ENCODE results near the gene SSBP3.

SSBP3 gene

DNA sequence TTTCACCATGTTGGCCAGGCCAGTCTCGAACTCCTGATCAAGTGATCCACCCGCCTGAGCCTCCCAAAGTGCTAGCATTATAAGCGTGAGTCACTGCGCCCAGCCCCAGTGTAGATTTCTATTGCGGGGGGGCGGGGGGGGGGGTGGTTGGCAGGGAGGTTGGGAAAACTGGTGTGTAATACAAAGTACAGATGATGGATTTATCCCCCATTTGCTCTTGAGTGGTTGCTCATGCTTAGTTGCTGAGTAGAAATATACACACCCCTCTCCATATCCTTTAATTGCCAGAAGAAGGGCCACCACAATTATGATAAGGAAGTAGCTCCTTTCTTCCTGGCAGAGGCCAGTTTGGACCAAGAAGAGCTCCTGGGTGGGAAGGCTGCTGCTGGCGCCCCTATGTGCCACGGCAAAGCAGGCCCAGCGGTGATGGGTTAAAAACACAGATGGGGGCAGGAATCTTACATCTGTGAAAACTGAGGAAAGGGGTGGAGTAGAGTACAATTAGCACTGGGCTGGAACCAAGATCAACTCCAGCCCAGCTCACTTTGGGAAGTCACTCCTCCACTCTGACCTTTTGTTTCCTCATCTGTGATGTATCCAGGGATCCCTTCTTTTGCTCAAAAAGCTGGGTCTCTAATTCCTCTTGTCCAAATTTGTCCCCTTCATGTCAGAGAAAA lies 151.0 kb downstream of the SSBP3 start:
- Histone ChIP-seq H3K9me3 (ENCODE audit: control insufficient read depth in 2 of 2, low read length in 2 of 2) (no peaks in the 10 kb centered on the region), H3K4me1 (ENCODE audit: control insufficient read depth in 2 of 2, insufficient read depth in 2 of 2, low read length in 2 of 2) (peaks cover 6 to 10% of the 10 kb centered on the region in 2 donors), H3K9ac (ENCODE audit: low read depth in 1 of 2, low read length in 2 of 2) (no peak overlapping the region)

DNA sequence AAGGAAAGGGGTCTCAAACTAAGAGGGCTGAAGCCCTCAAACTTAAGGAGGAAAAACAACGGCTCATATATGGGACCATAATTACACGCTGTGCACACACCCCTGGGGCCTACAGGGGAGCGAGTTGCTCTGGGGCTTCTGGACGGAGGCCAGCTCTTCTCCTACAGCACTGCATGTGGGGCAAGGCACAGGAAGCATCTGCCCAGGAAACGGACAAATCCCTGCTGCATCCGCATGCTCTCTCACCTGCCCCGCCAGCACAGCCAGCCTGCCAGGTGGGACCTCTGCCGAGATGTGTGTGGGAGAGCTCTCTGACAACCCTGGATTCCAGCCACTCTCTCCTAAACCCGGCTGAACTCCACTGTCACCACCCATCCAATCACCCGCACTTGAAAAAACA lies 152.1 kb downstream of the SSBP3 start:
- Histone ChIP-seq H3K27me3 (ENCODE audit: control insufficient read depth in 2 of 2, insufficient read depth in 2 of 2, low read length in 2 of 2) (no peaks in the 10 kb centered on the region), H3K9me3 (ENCODE audit: control insufficient read depth in 2 of 2, low read length in 2 of 2) (no peaks in the 10 kb centered on the region), H3K9ac (ENCODE audit: low read depth in 1 of 2, low read length in 2 of 2) (no peak overlapping the region), H3K36me3 (ENCODE audit: control insufficient read depth in 2 of 2, insufficient read depth in 2 of 2, low read length in 2 of 2) (peaks cover 5 to 15% of the 10 kb centered on the region in 2 donors), H3K4me1 (ENCODE audit: control insufficient read depth in 2 of 2, insufficient read depth in 2 of 2, low read length in 2 of 2) (peaks cover 6 to 10% of the 10 kb centered on the region in 2 donors), H3K27ac (ENCODE audit: low read depth in 2 of 2, low read length in 2 of 2) (no peak overlapping the region), H3K4me3 (ENCODE audit: low read length in 2 of 2) (no peak overlapping the region)

More for the DNA sequence above, 151.0 kb downstream of the SSBP3 start:
- Histone ChIP-seq H3K36me3 (ENCODE audit: control insufficient read depth in 2 of 2, insufficient read depth in 2 of 2, low read length in 2 of 2) (peaks cover 5 to 11% of the 10 kb centered on the region in 2 donors), H3K27me3 (ENCODE audit: control insufficient read depth in 2 of 2, insufficient read depth in 2 of 2, low read length in 2 of 2) (no peaks in the 10 kb centered on the region), H3K4me3 (ENCODE audit: low read length in 2 of 2) (no peak overlapping the region), H3K27ac (ENCODE audit: low read depth in 2 of 2, low read length in 2 of 2) (no peak overlapping the region)

DNA sequence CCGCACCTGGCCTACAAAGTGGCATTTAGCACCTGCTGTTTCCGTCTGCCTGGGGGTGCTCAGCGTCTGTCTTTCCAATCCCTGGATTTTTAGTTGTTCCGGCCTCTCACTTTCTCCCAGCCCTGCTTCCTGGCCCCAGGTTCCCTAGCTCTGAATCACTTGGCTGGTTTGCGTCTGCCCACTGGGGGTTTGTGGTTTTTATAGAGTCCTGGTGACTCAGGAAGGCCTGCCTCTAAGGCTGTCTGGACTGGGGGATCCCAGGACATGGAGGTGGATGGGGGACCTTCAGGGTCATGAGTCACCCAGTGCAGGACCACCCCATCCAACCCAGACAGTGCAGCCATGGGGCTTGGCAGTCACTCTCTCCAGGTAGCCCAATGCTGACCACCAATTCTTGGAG lies 152.7 kb downstream of the SSBP3 start:
- H3K36me3 ChIP-seq (ENCODE audit: control insufficient read depth in 2 of 2, insufficient read depth in 2 of 2, low read length in 2 of 2): peaks cover 8 to 15% of the 10 kb centered on the region in 2 donors
- no peaks in the 10 kb centered on the region for H3K27me3 ChIP-seq (ENCODE audit: control insufficient read depth in 2 of 2, insufficient read depth in 2 of 2, low read length in 2 of 2)
- H3K4me3 ChIP-seq (ENCODE audit: low read length in 2 of 2): no peak overlapping the region
- H3K9me3 ChIP-seq (ENCODE audit: control insufficient read depth in 2 of 2, low read length in 2 of 2): no peaks in the 10 kb centered on the region
- no peak overlapping the region for H3K27ac ChIP-seq (ENCODE audit: low read depth in 2 of 2, low read length in 2 of 2)
- peaks cover 6 to 10% of the 10 kb centered on the region in 2 donors for H3K4me1 ChIP-seq (ENCODE audit: control insufficient read depth in 2 of 2, insufficient read depth in 2 of 2, low read length in 2 of 2)
- no peak overlapping the region for H3K9ac ChIP-seq (ENCODE audit: low read depth in 1 of 2, low read length in 2 of 2)

DNA sequence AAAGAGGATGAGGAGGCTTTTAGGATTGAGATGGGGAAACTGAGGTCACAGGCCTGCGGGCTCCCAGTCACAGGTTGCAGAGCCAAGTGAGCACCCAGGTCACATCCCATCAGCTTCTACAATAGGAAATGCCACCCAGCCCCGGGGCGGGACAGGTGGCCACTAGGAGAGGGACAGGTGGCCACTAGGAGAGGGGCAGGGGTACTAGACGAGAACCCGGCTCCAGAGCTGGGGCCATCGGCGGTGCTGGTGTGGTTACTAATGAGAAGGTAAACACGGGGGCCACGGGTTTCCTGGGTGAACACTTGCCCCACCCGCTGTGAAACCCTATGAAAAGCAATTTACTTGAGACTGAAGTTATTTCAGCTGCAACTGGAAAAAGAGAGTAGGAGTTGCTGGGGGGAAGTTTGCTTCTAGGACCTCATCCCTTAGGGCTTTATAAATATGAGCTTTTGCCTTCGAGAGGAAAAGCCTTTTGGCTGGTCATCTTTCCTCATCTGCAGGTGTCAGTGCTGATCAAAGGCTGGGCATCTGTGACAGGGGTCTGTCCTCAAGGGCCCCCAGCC lies 153.7 kb downstream of the SSBP3 start:
- Histone ChIP-seq H3K9me3 (ENCODE audit: control insufficient read depth in 2 of 2, low read length in 2 of 2) (no peaks in the 10 kb centered on the region), H3K27ac (ENCODE audit: low read depth in 2 of 2, low read length in 2 of 2) (no peak overlapping the region), H3K4me1 (ENCODE audit: control insufficient read depth in 2 of 2, insufficient read depth in 2 of 2, low read length in 2 of 2) (peaks cover 4 to 9% of the 10 kb centered on the region in 2 donors), H3K27me3 (ENCODE audit: control insufficient read depth in 2 of 2, insufficient read depth in 2 of 2, low read length in 2 of 2) (no peaks in the 10 kb centered on the region), H3K36me3 (ENCODE audit: control insufficient read depth in 2 of 2, insufficient read depth in 2 of 2, low read length in 2 of 2) (peaks cover 14 to 19% of the 10 kb centered on the region in 2 donors), H3K4me3 (ENCODE audit: low read length in 2 of 2) (no peak overlapping the region), H3K9ac (ENCODE audit: low read depth in 1 of 2, low read length in 2 of 2) (no peak overlapping the region)

DNA sequence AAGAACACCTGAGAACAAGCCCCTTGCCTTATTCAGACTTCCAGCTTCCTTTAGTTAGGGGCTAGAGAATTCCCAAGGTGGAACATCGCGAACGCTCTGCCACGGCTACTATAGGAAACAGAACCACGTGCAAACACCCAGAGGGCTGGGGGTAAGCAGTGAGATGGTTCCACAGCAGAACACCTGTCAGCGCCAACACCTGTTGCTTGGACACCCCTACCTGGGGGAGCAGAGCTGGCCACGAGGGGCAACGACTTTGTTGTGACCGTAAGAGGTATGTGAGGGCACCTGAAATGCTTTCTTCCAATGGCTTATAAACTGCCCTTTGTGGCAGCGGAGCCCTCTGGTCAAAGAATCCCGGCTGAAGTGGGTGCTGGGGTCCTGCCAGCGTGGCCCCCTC lies 155.5 kb downstream of the SSBP3 start:
- H3K27ac ChIP-seq (ENCODE audit: low read depth in 2 of 2, low read length in 2 of 2): no peak overlapping the region
- no peak overlapping the region for H3K4me3 ChIP-seq (ENCODE audit: low read length in 2 of 2)
- no peaks in the 10 kb centered on the region for H3K4me1 ChIP-seq (ENCODE audit: control insufficient read depth in 2 of 2, insufficient read depth in 2 of 2, low read length in 2 of 2)
- H3K9me3 ChIP-seq (ENCODE audit: control insufficient read depth in 2 of 2, low read length in 2 of 2): no peaks in the 10 kb centered on the region
- no peak overlapping the region for H3K9ac ChIP-seq (ENCODE audit: low read depth in 1 of 2, low read length in 2 of 2)
- H3K36me3 ChIP-seq (ENCODE audit: control insufficient read depth in 2 of 2, insufficient read depth in 2 of 2, low read length in 2 of 2): peaks cover 23% of the 10 kb centered on the region in 2 donors
- no peaks in the 10 kb centered on the region for H3K27me3 ChIP-seq (ENCODE audit: control insufficient read depth in 2 of 2, insufficient read depth in 2 of 2, low read length in 2 of 2)

DNA sequence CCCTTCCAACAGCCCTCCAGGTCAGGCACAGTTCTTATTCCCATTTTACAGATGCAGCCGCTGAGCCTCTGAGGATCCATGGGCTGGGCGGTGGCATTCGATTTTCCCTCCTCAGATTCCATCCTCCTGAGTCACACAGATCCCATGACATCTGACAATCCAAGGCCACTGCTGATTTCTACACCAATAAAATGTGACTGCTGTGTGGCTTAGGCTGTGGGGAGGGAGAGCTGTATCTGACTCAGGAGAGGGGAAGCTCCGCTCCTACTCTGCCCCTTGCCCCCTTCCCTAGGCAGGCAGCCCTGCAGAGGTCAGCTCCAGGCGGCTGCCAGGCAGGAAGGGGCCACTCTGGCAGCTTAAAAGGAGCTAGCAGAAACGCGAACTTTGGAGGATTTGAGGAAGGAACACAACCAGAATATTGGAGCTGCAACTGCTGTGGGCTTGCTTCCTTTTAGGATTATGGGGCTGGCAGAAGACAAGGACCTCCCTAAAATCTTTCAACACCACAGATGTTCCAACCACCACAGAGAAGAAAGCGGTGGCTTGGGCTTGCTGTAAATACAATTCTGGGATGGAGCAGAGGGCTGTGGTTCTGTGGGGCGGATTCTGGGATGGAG lies 156.3 kb downstream of the SSBP3 start:
- peaks cover 24 to 27% of the 10 kb centered on the region in 2 donors for H3K36me3 ChIP-seq (ENCODE audit: control insufficient read depth in 2 of 2, insufficient read depth in 2 of 2, low read length in 2 of 2)
- H3K27ac ChIP-seq (ENCODE audit: low read depth in 2 of 2, low read length in 2 of 2): no peak overlapping the region
- H3K27me3 ChIP-seq (ENCODE audit: control insufficient read depth in 2 of 2, insufficient read depth in 2 of 2, low read length in 2 of 2): no peaks in the 10 kb centered on the region
- no peaks in the 10 kb centered on the region for H3K9me3 ChIP-seq (ENCODE audit: control insufficient read depth in 2 of 2, low read length in 2 of 2)
- H3K4me3 ChIP-seq (ENCODE audit: low read length in 2 of 2): no peak overlapping the region
- no peak overlapping the region for H3K9ac ChIP-seq (ENCODE audit: low read depth in 1 of 2, low read length in 2 of 2)
- no peaks in the 10 kb centered on the region for H3K4me1 ChIP-seq (ENCODE audit: control insufficient read depth in 2 of 2, insufficient read depth in 2 of 2, low read length in 2 of 2)

DNA sequence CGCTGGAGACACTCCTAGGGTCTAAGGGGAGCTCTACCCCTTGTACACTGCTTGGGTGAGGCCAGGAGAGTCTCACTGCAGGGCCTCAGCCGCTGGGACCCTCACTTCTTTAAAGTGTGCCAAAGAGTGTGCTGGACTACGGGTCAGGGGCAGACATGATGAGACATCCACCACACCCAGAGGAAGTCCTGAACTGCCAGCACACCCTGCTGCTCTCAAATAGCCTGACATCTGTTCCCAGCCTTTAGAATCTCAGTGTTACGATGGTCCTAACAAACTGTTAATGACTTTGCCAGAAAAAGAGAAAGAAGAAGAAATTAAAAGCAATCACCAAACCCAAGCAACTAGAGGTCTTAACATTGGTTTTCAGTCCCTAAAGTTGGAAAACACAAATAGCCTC lies 157.2 kb downstream of the SSBP3 start:
- H3K36me3 ChIP-seq (ENCODE audit: control insufficient read depth in 2 of 2, insufficient read depth in 2 of 2, low read length in 2 of 2): peaks cover 27 to 28% of the 10 kb centered on the region in 2 donors
- no peak overlapping the region for H3K9ac ChIP-seq (ENCODE audit: low read depth in 1 of 2, low read length in 2 of 2)
- no peak overlapping the region for H3K27ac ChIP-seq (ENCODE audit: low read depth in 2 of 2, low read length in 2 of 2)
- no peaks in the 10 kb centered on the region for H3K9me3 ChIP-seq (ENCODE audit: control insufficient read depth in 2 of 2, low read length in 2 of 2)
- H3K4me3 ChIP-seq (ENCODE audit: low read length in 2 of 2): no peak overlapping the region
- no peaks in the 10 kb centered on the region for H3K4me1 ChIP-seq (ENCODE audit: control insufficient read depth in 2 of 2, insufficient read depth in 2 of 2, low read length in 2 of 2)
- H3K27me3 ChIP-seq (ENCODE audit: control insufficient read depth in 2 of 2, insufficient read depth in 2 of 2, low read length in 2 of 2): no peaks in the 10 kb centered on the region

DNA sequence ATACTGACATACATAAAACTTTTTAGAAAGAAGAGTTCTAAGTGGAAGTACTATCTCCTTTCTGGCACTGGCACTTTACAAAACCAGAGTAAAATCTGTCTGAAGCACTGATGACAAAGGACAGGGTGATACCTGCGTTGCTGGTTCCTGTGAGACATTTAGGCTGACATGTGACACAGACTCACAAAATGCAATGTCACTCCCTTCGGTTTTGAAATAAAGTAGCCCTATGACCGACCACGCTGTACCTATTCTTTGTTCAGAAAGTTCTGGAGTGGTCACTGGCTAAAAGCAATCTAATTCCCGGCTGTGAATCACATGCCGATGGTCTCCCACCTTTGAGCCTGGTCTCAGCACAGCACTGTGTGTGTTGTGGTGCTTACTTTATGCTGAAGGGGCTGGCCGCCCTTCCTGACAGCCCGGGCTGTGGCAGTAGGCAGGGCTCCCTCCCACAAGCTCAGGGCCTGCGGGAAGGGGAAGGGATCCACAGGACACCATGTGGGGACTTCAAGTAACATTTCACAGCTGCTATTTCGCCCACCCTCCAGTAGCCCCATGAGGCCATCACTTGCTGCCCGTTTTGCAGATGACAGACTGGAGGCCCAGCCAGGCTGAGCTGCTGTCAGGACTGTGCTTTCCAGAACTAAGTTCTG lies 158.2 kb downstream of the SSBP3 start:
- H3K27ac ChIP-seq (ENCODE audit: low read depth in 2 of 2, low read length in 2 of 2): no peak overlapping the region
- no peaks in the 10 kb centered on the region for H3K9me3 ChIP-seq (ENCODE audit: control insufficient read depth in 2 of 2, low read length in 2 of 2)
- peaks cover 28 to 32% of the 10 kb centered on the region in 2 donors for H3K36me3 ChIP-seq (ENCODE audit: control insufficient read depth in 2 of 2, insufficient read depth in 2 of 2, low read length in 2 of 2)
- H3K9ac ChIP-seq (ENCODE audit: low read depth in 1 of 2, low read length in 2 of 2): no peak overlapping the region
- no peak overlapping the region for H3K4me3 ChIP-seq (ENCODE audit: low read length in 2 of 2)
- no peaks in the 10 kb centered on the region for H3K4me1 ChIP-seq (ENCODE audit: control insufficient read depth in 2 of 2, insufficient read depth in 2 of 2, low read length in 2 of 2)
- no peaks in the 10 kb centered on the region for H3K27me3 ChIP-seq (ENCODE audit: control insufficient read depth in 2 of 2, insufficient read depth in 2 of 2, low read length in 2 of 2)

DNA sequence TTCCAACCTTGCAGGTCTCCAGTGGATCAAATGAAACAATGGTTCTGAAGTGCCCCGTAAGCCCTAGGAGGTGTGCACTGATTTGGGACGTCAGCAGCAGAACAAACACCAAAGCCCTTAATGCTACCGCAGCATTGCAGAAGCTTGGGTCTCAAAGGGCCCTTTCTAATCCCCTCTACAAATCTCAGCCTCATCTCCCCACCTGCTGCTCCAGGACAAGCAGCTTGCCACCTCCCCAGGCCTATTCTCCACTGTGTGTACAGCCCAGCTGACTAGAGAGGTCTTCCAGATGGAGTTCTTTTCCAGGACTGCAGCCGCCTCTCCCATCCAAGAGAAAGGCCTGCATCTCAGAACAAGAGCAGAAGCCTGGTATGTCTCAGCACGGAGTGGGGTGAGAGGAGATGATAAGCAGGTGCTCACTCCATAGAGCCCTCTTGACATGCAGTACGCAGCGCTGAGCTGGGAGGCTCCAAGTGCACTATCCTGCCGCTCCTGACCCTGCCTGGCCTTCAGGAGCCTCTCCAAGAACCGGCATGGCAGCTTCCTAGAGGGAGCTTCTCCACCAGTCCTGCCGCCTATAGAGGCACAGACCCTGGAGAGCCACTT lies 160.0 kb downstream of the SSBP3 start:
- no peak overlapping the region for H3K9ac ChIP-seq (ENCODE audit: low read depth in 1 of 2, low read length in 2 of 2)
- H3K4me1 ChIP-seq (ENCODE audit: control insufficient read depth in 2 of 2, insufficient read depth in 2 of 2, low read length in 2 of 2): no peaks in the 10 kb centered on the region
- no peak overlapping the region for H3K4me3 ChIP-seq (ENCODE audit: low read length in 2 of 2)
- H3K36me3 ChIP-seq (ENCODE audit: control insufficient read depth in 2 of 2, insufficient read depth in 2 of 2, low read length in 2 of 2): peaks cover 31 to 35% of the 10 kb centered on the region in 2 donors
- no peak overlapping the region for H3K27ac ChIP-seq (ENCODE audit: low read depth in 2 of 2, low read length in 2 of 2)
- H3K9me3 ChIP-seq (ENCODE audit: control insufficient read depth in 2 of 2, low read length in 2 of 2): no peaks in the 10 kb centered on the region
- H3K27me3 ChIP-seq (ENCODE audit: control insufficient read depth in 2 of 2, insufficient read depth in 2 of 2, low read length in 2 of 2): no peaks in the 10 kb centered on the region

DNA sequence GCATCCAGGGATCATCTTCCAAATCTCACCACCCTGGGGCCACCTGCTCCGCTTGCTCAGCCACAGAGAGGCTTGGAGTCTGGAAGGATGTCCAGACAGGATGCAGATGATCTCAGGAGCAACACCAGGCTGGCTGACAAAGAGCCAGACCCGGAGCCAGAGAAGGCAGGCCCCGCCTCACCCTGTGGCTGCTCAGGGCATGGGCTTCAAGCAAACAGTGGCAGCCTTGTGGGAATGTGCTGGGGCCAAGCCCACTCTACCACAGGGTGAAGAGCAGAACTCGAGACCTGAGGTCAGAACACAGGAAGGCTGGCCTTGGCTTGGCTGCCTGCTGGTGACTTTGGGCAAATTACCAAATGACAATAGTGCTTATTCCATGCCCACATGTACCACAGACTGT lies 160.7 kb downstream of the SSBP3 start:
- H3K27me3 ChIP-seq (ENCODE audit: control insufficient read depth in 2 of 2, insufficient read depth in 2 of 2, low read length in 2 of 2): no peaks in the 10 kb centered on the region
- H3K36me3 ChIP-seq (ENCODE audit: control insufficient read depth in 2 of 2, insufficient read depth in 2 of 2, low read length in 2 of 2): peaks cover 30 to 41% of the 10 kb centered on the region in 2 donors
- no peak overlapping the region for H3K27ac ChIP-seq (ENCODE audit: low read depth in 2 of 2, low read length in 2 of 2)
- H3K4me3 ChIP-seq (ENCODE audit: low read length in 2 of 2): no peak overlapping the region
- H3K4me1 ChIP-seq (ENCODE audit: control insufficient read depth in 2 of 2, insufficient read depth in 2 of 2, low read length in 2 of 2): no peaks in the 10 kb centered on the region
- no peak overlapping the region for H3K9ac ChIP-seq (ENCODE audit: low read depth in 1 of 2, low read length in 2 of 2)
- no peaks in the 10 kb centered on the region for H3K9me3 ChIP-seq (ENCODE audit: control insufficient read depth in 2 of 2, low read length in 2 of 2)
